ENCODE results near the gene ZC3H6.
"Not testable (repeated sequence)": the region's sequence is repeated elsewhere in the genome, so short reads cannot be mapped to it uniquely, and the experiment has no call there.

The ZC3H6 gene

DNA sequence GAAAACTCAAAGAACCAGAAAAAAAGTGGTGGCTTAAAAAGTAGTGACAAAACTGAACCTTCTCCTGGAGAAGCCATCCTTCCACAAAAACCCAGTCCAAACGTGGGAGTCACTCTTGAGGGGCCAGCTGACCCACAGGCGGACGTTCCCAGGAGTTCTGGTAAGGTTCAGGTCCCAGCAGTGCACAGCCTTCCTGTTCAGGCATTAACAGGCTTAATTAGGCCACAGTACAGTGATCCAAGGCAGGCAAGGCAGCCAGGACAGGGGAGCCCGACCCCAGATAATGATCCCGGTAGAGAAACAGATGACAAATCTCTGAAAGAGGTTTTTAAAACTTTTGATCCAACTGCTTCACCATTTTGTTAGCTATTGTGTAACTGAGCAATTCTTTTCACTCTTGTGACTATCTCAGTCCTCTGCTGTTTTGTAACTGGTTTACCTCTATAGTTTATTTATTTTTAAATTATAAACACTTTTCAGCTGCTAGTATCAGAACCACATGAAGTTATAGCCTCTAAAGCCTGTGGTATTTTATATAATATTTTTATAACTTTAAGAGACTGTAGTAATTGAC is 56.8 kb downstream of the ZC3H6 start:
- no peak for DNase-seq (ENCODE audit: low read depth in 3 of 3, low spot score in 1 of 3)

- no peak for DNase-seq (ENCODE audit: low read depth in 3 of 3, low spot score in 1 of 3)
These were observed 60.2 kb downstream of the ZC3H6 start for GRCh38 chr2:112335600-112335999.

DNA sequence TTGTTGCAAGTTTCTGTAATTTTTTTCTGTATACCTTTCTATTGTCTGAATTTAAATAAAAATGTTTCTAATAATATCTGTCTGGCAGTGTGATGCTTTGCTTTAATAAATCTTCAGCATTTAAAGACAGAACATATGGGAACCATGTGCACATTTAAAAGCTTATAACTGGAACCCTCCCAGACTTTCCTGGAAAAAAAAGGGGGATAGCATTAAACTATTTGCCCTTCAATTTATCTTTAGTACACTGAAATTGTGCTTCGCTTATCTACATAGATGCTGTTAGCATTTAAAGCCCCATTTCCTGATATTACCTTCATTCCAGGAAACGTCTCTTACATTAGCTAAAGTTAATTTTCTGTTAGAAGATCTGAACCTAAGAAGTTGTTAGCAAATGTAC is 64.6 kb downstream of the ZC3H6 start:
- no peak for DNase-seq (ENCODE audit: low read depth in 3 of 3, low spot score in 1 of 3)

DNA sequence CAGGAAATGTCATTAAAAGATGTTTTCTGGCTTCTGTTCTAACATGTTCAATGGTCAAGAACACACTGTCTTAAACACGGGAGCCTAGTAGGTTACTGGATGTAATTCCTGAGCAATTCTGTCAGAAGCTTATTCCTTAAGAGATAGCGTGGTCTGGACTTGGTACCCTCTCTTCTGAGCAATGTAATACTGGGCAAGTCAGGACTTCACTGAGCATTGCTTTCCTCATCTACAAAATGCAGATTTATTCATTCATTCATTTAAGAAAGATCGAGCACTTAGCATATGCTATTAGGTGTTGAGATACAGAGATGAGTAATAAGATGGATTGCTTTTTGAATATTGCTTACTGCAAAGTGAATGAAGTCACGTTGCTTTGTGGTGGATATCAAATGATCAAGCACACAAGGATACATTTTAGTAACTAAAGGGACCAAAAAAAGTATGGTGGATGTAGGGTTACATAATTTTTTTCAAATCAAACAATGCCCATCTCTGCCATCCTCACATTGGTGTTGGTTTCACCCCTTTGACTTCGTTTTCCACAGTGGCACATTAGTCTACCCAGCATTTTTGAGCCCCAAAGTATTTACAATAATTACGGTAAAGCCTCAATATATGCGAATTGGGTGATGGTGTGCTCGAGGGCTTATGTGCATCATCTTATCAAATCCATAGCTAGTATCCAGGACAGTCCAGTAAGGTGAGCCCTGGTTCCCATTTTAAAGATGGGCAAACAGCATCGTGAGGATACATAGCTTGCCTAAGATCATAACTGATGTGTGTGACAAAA is 65.3 kb downstream of the ZC3H6 start:
- DNase-seq (ENCODE audit: low read depth in 3 of 3, low spot score in 1 of 3): no peak

- DNase-seq (ENCODE audit: low read depth in 3 of 3, low spot score in 1 of 3): no peak
These were observed 66.7 kb downstream of the ZC3H6 start for GRCh38 chr2:112342067-112342550.

DNA sequence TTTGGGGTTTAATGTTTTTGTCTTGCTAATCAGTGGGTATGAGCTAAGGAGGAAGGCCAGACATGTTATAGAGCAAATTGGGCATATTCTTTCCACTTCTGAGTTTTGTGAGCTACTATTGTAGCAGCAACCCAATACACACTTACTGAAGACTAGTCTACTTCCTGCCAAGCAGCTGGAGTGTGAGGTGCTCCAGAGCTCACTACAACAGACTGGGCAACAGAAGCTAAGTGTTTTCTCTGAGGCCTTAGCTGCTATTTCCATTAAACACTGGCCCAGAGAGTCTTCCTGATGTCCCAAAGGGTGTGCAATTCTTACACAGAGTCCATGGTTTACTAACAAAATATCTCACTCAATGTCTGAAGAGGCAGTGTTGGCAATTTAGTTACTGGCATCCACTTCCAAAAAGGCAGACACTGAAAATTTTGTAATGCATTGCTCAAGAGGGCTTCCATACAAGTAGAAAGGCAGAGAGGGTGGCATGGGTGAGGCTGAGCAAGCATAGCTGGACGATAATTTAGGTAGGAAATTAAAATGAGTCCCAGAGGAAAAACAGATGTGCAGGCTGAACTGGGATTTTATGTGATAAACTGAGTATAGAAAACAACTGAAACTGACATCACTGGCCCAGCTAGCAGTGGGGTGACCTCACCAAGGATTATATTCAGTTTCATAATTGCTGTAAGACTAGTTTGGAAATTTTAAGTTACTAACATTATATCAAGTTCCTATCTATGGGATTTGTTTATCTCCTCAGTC is 68.6 kb downstream of the ZC3H6 start:
- DNase-seq (ENCODE audit: low read depth in 3 of 3, low spot score in 1 of 3): no peak

- no peak for DNase-seq (ENCODE audit: low read depth in 3 of 3, low spot score in 1 of 3)
These were observed 69.9 kb downstream of the ZC3H6 start for GRCh38 chr2:112345030-112346027.

- DNase-seq (ENCODE audit: low read depth in 3 of 3, low spot score in 1 of 3): not testable (repeated sequence)
These were observed 76.9 kb downstream of the ZC3H6 start for GRCh38 chr2:112352292-112352691.

DNA sequence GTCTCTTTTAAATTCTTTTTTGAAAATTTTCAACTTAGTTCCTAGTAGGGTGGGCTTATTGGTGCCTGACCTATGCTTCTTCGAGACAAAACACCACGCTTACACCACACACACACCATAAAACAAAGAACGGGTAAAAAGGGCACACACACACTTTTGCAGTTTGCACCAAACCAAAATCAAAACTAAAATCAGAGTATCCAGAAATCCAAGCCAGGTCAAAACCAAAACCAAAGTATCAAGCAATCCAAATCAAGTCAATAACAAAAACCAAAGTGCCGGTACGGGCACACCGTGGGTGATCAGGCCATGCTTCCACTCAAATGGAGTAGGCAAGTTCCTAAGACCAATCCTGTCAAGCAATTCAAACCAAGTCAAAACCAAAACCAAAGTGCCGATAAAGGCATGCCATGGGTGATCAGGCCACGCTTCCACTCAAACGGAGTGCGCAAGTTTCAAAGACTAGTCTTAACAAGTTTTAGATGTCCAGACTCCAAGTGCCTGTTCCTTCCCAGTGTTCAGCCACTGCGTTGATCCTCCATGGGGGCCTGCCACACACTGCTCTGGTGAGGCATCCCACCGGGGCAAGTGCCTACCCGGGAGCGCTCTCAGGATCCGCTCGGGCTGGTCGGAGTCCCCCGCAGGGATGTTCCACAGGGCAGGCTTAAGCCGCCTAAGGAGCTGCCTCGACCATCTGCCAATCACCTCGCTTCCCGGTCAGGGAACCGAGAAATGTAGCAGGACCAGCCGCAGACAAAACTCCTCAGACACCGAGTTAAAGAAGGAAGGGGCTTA is 77.6 kb downstream of the ZC3H6 start:
- not testable (repeated sequence) for DNase-seq (ENCODE audit: low read depth in 3 of 3, low spot score in 1 of 3)

GRCh38 chr2:112354335-112354734 is 78.9 kb downstream of the ZC3H6 start:
- DNase-seq (ENCODE audit: low read depth in 3 of 3, low spot score in 1 of 3): not testable (repeated sequence)

DNA sequence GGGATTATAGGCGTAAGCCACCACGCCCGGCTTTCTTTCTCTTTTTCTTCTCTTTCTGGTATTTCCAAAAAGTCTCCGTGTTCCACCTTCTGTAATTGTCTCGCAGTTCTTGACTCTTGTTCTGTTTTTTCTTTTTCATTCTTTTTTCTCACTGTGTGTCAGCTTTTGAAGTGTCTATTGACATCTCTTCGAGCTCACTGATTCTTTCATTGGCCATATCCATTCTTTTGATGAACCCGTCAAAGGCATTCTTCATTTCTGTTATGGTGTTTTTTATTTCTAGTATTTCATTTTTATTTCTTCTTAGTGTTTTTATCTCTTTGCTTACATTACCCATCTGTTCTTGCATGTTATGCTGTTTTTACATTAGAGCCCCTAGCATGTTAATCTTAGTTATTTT is 84.7 kb downstream of the ZC3H6 start:
- not testable (repeated sequence) for DNase-seq (ENCODE audit: low read depth in 3 of 3, low spot score in 1 of 3)
